Measurements from ENCODE around the gene EPHA3. TPM values are rescaled to one million over a fixed set of nuclear protein-coding genes. Genes with fewer than 3 reads are reported as not detected.

Gene EPHA3
- total and polyA plus RNA-seq, 10 of the 15 experiments (the other 5 are each of a cell fraction or from before 2014, with no cell fraction given), result 0.03 to 39.0 (median 0.07) TPM; not detected in 4

DNA sequence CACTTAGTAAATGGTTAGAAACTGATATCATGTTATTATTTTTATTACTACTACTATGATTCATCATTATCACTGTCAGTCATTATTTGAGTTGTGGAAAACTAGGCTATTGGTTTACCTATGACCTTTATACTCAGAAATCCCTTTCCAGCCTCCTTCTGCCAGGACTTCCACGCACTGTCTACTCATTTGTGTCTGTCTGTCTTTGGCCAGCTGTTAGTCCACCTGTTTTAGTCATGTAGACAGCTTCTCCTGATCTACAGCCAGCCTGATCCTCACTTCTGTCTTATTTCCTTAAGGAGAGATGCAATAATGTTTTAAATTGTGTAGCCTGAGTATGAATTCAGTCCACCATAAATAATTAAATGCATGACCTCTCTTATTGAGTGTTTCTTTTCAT is 162.8 kb downstream of the EPHA3 start:
- Histone ChIP-seq H3K27me3 (replicated peaks in 1 of 2; ENCODE audit: control insufficient read depth in 2 of 2, insufficient read depth in 2 of 2, low read length in 1 of 2) (no peaks in the 10 kb centered on the region), H4K20me1 (ENCODE audit: control insufficient read depth, insufficient read depth) (no peaks in the 10 kb centered on the region), H3K4me1 (ENCODE audit: control insufficient read depth, insufficient read depth, low read length) (no peaks in the 10 kb centered on the region), H3K36me3 (ENCODE audit: control insufficient read depth in 2 of 2, insufficient read depth in 2 of 2, low read length in 1 of 2) (no peaks in the 10 kb centered on the region), H3K9ac (ENCODE audit: control insufficient read depth, insufficient read depth, low read length) (no peak overlapping the region), H3K4me2 (ENCODE audit: control insufficient read depth, insufficient read depth) (no peak overlapping the region), H2AFZ (ENCODE audit: control insufficient read depth, low read depth, low read length) (no peak overlapping the region), H3K27ac (ENCODE audit: control insufficient read depth, insufficient read depth) (no peak overlapping the region), H3K9me3 (replicated peaks; ENCODE audit: control insufficient read depth, insufficient read depth, low read length) (no peaks in the 10 kb centered on the region), H3K4me3 (no peak overlapping the region), H3K79me2 (ENCODE audit: control insufficient read depth, insufficient read depth, low read length) (no peaks in the 10 kb centered on the region)
- SMC1A ChIA-PET (ENCODE audit: uncharacterized antibody, unreplicated experiment), result interaction anchor here (2.0 kb wide), 1 partner anchor 821 kb away, joined by 4 read pairs; no protein-coding TSS in a partner anchor
- no peak for DNase-seq (ENCODE audit: low read depth, low spot score)
- RAD21 ChIA-PET (ENCODE audit: unreplicated experiment), result no interaction called here
- POLR2A ChIA-PET, result no interaction called here
- no TSS peak for BruUV-seq (replicated peaks)
- CTCF ChIA-PET, result interaction anchor here (1.3 kb wide), 1 partner anchor 822 kb away, joined by 3 read pairs; no protein-coding TSS in a partner anchor
- FAIRE-seq, result no peak
- no peak for ATAC-seq
- WGBS (ENCODE audit: insufficient coverage, insufficient replicate concordance, low lambda C conversion rate, missing lambda C conversion rate), result 0% methylated on average over 1 of the region's 1 CpG
- in situ Hi-C loops (cut with MboI), result no loop called here
- TF ChIP-seq, protein P1, sequence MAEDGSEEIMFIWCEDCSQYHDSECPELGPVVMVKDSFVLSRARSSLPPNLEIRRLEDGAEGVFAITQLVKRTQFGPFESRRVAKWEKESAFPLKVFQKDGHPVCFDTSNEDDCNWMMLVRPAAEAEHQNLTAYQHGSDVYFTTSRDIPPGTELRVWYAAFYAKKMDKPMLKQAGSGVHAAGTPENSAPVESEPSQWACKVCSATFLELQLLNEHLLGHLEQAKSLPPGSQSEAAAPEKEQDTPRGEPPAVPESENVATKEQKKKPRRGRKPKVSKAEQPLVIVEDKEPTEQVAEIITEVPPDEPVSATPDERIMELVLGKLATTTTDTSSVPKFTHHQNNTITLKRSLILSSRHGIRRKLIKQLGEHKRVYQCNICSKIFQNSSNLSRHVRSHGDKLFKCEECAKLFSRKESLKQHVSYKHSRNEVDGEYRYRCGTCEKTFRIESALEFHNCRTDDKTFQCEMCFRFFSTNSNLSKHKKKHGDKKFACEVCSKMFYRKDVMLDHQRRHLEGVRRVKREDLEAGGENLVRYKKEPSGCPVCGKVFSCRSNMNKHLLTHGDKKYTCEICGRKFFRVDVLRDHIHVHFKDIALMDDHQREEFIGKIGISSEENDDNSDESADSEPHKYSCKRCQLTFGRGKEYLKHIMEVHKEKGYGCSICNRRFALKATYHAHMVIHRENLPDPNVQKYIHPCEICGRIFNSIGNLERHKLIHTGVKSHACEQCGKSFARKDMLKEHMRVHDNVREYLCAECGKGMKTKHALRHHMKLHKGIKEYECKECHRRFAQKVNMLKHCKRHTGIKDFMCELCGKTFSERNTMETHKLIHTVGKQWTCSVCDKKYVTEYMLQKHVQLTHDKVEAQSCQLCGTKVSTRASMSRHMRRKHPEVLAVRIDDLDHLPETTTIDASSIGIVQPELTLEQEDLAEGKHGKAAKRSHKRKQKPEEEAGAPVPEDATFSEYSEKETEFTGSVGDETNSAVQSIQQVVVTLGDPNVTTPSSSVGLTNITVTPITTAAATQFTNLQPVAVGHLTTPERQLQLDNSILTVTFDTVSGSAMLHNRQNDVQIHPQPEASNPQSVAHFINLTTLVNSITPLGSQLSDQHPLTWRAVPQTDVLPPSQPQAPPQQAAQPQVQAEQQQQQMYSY (CRISPR knock-in tag; IDR thresholded peaks at IDR 0.05), result no peak
- TF ChIP-seq CREB1 (IDR thresholded peaks at IDR 0.05; ENCODE audit: low read depth) (no peak), PAX5 (IDR thresholded peaks at IDR 0.05; ENCODE audit: borderline replicate concordance, low read depth, low read length) (no peak), KLF5 (IDR thresholded peaks at IDR 0.05; ENCODE audit: partially characterized antibody) (no peak), RCOR1 (conservative IDR thresholded peaks at IDR 0.05; ENCODE audit: low read depth, low read length) (no peak), NFIC (IDR thresholded peaks at IDR 0.05; ENCODE audit: low read depth, low read length) (no peak), KAT2A (conservative IDR thresholded peaks at IDR 0.05; ENCODE audit: control insufficient read depth, low read depth, low read length) (no peak), FOXM1 (IDR thresholded peaks at IDR 0.05; ENCODE audit: low read depth, low read length) (no peak), RAD51 (IDR thresholded peaks at IDR 0.05) (no peak), MYB (IDR thresholded peaks at IDR 0.05; ENCODE audit: borderline replicate concordance, low read depth, low read length) (no peak), E2F8 (IDR thresholded peaks at IDR 0.05; ENCODE audit: low read depth, partially characterized antibody) (no peak), NR2C1 (IDR thresholded peaks at IDR 0.05) (no peak), MTA2 (IDR thresholded peaks at IDR 0.05; ENCODE audit: low read depth) (no peak)
- TF ChIP-seq, protein P2, sequence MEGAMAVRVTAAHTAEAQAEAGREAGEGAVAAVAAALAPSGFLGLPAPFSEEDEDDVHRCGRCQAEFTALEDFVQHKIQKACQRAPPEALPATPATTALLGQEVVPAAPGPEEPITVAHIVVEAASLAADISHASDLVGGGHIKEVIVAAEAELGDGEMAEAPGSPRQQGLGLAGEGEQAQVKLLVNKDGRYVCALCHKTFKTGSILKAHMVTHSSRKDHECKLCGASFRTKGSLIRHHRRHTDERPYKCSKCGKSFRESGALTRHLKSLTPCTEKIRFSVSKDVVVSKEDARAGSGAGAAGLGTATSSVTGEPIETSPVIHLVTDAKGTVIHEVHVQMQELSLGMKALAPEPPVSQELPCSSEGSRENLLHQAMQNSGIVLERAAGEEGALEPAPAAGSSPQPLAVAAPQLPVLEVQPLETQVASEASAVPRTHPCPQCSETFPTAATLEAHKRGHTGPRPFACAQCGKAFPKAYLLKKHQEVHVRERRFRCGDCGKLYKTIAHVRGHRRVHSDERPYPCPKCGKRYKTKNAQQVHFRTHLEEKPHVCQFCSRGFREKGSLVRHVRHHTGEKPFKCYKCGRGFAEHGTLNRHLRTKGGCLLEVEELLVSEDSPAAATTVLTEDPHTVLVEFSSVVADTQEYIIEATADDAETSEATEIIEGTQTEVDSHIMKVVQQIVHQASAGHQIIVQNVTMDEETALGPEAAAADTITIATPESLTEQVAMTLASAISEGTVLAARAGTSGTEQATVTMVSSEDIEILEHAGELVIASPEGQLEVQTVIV (IDR thresholded peaks at IDR 0.05; ENCODE audit: borderline replicate concordance, partially characterized antibody), result no peak
- intact Hi-C loops (cut with micrococcal nuclease; ENCODE audit: unreplicated experiment), result no loop called here

All from GM12878 (cell line).